HL-60 (cell line): ENCODE data around the gene SHROOM3.

Experiments
- CTCF ChIP-seq: IDR thresholded peaks from one replicate; pipeline ENCODE4 v1.5.1; 2011; ENCODE audit warnings: low read length, control low read depth, inconsistent platforms; ENCODE audit not compliant: insufficient read depth
- POLR2AphosphoS5 ChIP-seq: IDR thresholded peaks from 2 replicates; pipeline ENCODE4 v1.6.1; 2012; ENCODE audit warnings: low read depth

DNA sequence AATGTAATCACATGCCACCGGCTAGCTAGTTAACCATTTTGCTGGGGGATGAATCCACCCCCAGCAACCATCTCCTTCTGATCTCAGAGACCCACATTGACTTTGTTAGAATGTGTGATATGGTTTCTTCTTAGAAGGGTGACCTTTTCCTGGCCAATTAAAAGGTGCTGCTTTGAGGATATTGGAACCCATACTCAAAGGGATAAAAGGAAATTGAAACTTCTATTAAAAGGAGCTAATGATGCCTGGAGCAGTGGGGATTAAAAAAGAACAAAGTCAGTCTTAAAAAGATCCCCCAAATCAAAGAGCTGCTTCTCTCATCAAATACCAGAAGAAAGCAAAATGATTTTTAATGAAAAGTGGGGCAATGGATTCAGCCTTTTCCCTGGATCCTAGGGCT, 214.1 kb downstream of the SHROOM3 start:
- TF ChIP-seq POLR2AphosphoS5 (no peak), CTCF (no peak)
